Skeletal muscle satellite cell (primary cell): ENCODE results near the gene ANK3.

ENCODE experiments used
- H3K27me3 ChIP-seq: 2 replicates; pipeline ENCODE4 v1.7.0; 2013; ENCODE audit warnings: low read length; ENCODE audit not compliant: control insufficient read depth, insufficient read depth
- H3K36me3 ChIP-seq: 2 replicates; pipeline ENCODE4 v1.7.0; 2013; ENCODE audit warnings: mild to moderate bottlenecking, control low read depth, low read length; ENCODE audit not compliant: insufficient read depth
- H3K4me1 ChIP-seq: 2 replicates; pipeline ENCODE4 v1.7.0; 2013; ENCODE audit warnings: low read length; ENCODE audit not compliant: control insufficient read depth, insufficient read depth
- H3K4me2 ChIP-seq: 2 replicates; pipeline ENCODE4 v1.7.0; 2013; ENCODE audit warnings: mild to moderate bottlenecking, low read length
- H3K4me3 ChIP-seq: 2 replicates; pipeline ENCODE4 v1.7.0; 2013; ENCODE audit warnings: low read length
- H3K9ac ChIP-seq: 2 replicates; pipeline ENCODE4 v1.7.0; 2013; ENCODE audit warnings: mild to moderate bottlenecking, low read depth, low read length, moderate library complexity
- H3K9me3 ChIP-seq: replicated peaks from 2 replicates; pipeline ENCODE4 v1.7.0; 2013; ENCODE audit warnings: mild to moderate bottlenecking, control low read depth, low read length

ANK3 gene

GRCh38 chr10:60206735-60207134 is 182.9 kb downstream of the ANK3 start:
- no peaks in the 10 kb centered on the region for H3K9me3 ChIP-seq
- H3K4me1 ChIP-seq, result peaks cover 4% of the 10 kb centered on the region
- H3K4me2 ChIP-seq, result no peak overlapping the region
- H3K36me3 ChIP-seq, result no peaks in the 10 kb centered on the region
- H3K4me3 ChIP-seq, result no peak overlapping the region
- H3K27me3 ChIP-seq, result no peaks in the 10 kb centered on the region
- no peak overlapping the region for H3K9ac ChIP-seq

- Histone ChIP-seq H3K4me2 (no peak overlapping the region), H3K9me3 (no peaks in the 10 kb centered on the region), H3K27me3 (no peaks in the 10 kb centered on the region), H3K36me3 (no peaks in the 10 kb centered on the region), H3K9ac (no peak overlapping the region), H3K4me3 (no peak overlapping the region), H3K4me1 (peaks cover 4% of the 10 kb centered on the region)
Observed at GRCh38 chr10:60205741-60206140, 183.9 kb downstream of the ANK3 start.

- H3K27me3 ChIP-seq, result no peaks in the 10 kb centered on the region
- no peak overlapping the region for H3K9ac ChIP-seq
- no peak overlapping the region for H3K4me2 ChIP-seq
- no peaks in the 10 kb centered on the region for H3K36me3 ChIP-seq
- H3K4me1 ChIP-seq, result peaks cover 4% of the 10 kb centered on the region
- no peaks in the 10 kb centered on the region for H3K9me3 ChIP-seq
- no peak overlapping the region for H3K4me3 ChIP-seq
Observed at GRCh38 chr10:60203993-60204618, 185.6 kb downstream of the ANK3 start.

- H3K4me2 ChIP-seq, result no peak overlapping the region
- H3K4me1 ChIP-seq, result no peaks in the 10 kb centered on the region
- no peak overlapping the region for H3K4me3 ChIP-seq
- H3K9ac ChIP-seq, result no peak overlapping the region
- no peaks in the 10 kb centered on the region for H3K27me3 ChIP-seq
- H3K36me3 ChIP-seq, result no peaks in the 10 kb centered on the region
- H3K9me3 ChIP-seq, result no peaks in the 10 kb centered on the region
Observed at GRCh38 chr10:60200682-60201053, 189.0 kb downstream of the ANK3 start.

- H3K4me2 ChIP-seq, result no peak overlapping the region
- no peaks in the 10 kb centered on the region for H3K9me3 ChIP-seq
- H3K27me3 ChIP-seq, result no peaks in the 10 kb centered on the region
- H3K4me1 ChIP-seq, result no peaks in the 10 kb centered on the region
- H3K36me3 ChIP-seq, result no peaks in the 10 kb centered on the region
- H3K9ac ChIP-seq, result no peak overlapping the region
- no peak overlapping the region for H3K4me3 ChIP-seq
Observed at GRCh38 chr10:60200012-60200681, 189.5 kb downstream of the ANK3 start.

GRCh38 chr10:60197206-60197605 is 192.5 kb downstream of the ANK3 start:
- H3K4me2 ChIP-seq, result no peak overlapping the region

GRCh38 chr10:60194421-60194820 is 195.3 kb downstream of the ANK3 start:
- H3K4me2 ChIP-seq, result no peak overlapping the region
- H3K9ac ChIP-seq, result no peak overlapping the region
- H3K36me3 ChIP-seq, result no peaks in the 10 kb centered on the region
- H3K4me1 ChIP-seq, result no peaks in the 10 kb centered on the region
- no peaks in the 10 kb centered on the region for H3K9me3 ChIP-seq
- no peak overlapping the region for H3K4me3 ChIP-seq
- no peaks in the 10 kb centered on the region for H3K27me3 ChIP-seq

More at GRCh38 chr10:60197206-60197605, 192.5 kb downstream of the ANK3 start:
- no peak overlapping the region for H3K9ac ChIP-seq
- no peaks in the 10 kb centered on the region for H3K4me1 ChIP-seq
- no peaks in the 10 kb centered on the region for H3K36me3 ChIP-seq
- H3K27me3 ChIP-seq, result no peaks in the 10 kb centered on the region
- no peaks in the 10 kb centered on the region for H3K9me3 ChIP-seq
- no peak overlapping the region for H3K4me3 ChIP-seq

GRCh38 chr10:60192946-60193345 is 196.7 kb downstream of the ANK3 start:
- H3K27me3 ChIP-seq, result no peaks in the 10 kb centered on the region
- no peaks in the 10 kb centered on the region for H3K4me1 ChIP-seq
- H3K4me3 ChIP-seq, result no peak overlapping the region
- no peaks in the 10 kb centered on the region for H3K36me3 ChIP-seq
- H3K4me2 ChIP-seq, result no peak overlapping the region
- H3K9me3 ChIP-seq, result no peaks in the 10 kb centered on the region
- H3K9ac ChIP-seq, result no peak overlapping the region

- no peaks in the 10 kb centered on the region for H3K36me3 ChIP-seq
- H3K9me3 ChIP-seq, result no peaks in the 10 kb centered on the region
- no peaks in the 10 kb centered on the region for H3K27me3 ChIP-seq
- no peak overlapping the region for H3K4me3 ChIP-seq
- no peak overlapping the region for H3K9ac ChIP-seq
- H3K4me2 ChIP-seq, result no peak overlapping the region
- peaks cover 16% of the 10 kb centered on the region for H3K4me1 ChIP-seq
Observed at GRCh38 chr10:60189861-60190475, 199.7 kb downstream of the ANK3 start.

- H3K9me3 ChIP-seq, result no peaks in the 10 kb centered on the region
- H3K9ac ChIP-seq, result no peak overlapping the region
- H3K36me3 ChIP-seq, result no peaks in the 10 kb centered on the region
- no peak overlapping the region for H3K4me3 ChIP-seq
- H3K27me3 ChIP-seq, result no peaks in the 10 kb centered on the region
- no peak overlapping the region for H3K4me2 ChIP-seq
- H3K4me1 ChIP-seq, result peaks cover 16% of the 10 kb centered on the region
Observed at GRCh38 chr10:60188548-60188947, 201.1 kb downstream of the ANK3 start.

GRCh38 chr10:60187691-60188090 is 202.0 kb downstream of the ANK3 start:
- H3K4me3 ChIP-seq, result no peak overlapping the region
- no peaks in the 10 kb centered on the region for H3K9me3 ChIP-seq
- H3K9ac ChIP-seq, result no peak overlapping the region
- H3K4me2 ChIP-seq, result no peak overlapping the region
- H3K4me1 ChIP-seq, result peaks cover 20% of the 10 kb centered on the region
- no peaks in the 10 kb centered on the region for H3K27me3 ChIP-seq
- no peaks in the 10 kb centered on the region for H3K36me3 ChIP-seq
